Renal cortex interstitium (tissue), 15 donors: ENCODE results near the gene SELENOH. TPM values are rescaled to one million over a fixed set of nuclear protein-coding genes. Genes with fewer than 3 reads are reported as not detected.
A peak's percentile ranks its signal among the peaks of the same experiment; 100 is the strongest.
"Not testable (repeated sequence)": the region's sequence is repeated elsewhere in the genome, so short reads cannot be mapped to it uniquely, and the experiment has no call there.

Experiments used
- DNase-seq, 11 donors: peaks; one replicate each; pipeline ENCODE4 v3.0.0-alpha.2; 2013; ENCODE audit warnings: low read depth in 9 of 11, low spot score in 4 of 11; ENCODE audit errors: extremely low read depth in 1 of 11
- long read RNA-seq, 16 experiments: transcript quantifications; one replicate each; lab custom pipeline, GENCODE V29; 2026
- polyA plus RNA-seq, 3 donors: library from polyadenylated mRNA; unstranded; fragments of 120-200 nt; gene quantifications; one replicate each; pipeline ENCODE4 v1.2.1, GENCODE V29; 2013; ENCODE audit not compliant: insufficient read length in 3 of 3

SELENOH gene, protein sequence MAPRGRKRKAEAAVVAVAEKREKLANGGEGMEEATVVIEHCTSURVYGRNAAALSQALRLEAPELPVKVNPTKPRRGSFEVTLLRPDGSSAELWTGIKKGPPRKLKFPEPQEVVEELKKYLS
- polyA plus RNA-seq = 100 to 1,000 TPM; 113 to 133 (median 117) TPM
- long read RNA-seq, donor 1, transcript SELENOH-204 (4 exons, 818 nt) = major isoform, 130 of 156 reads
- long read RNA-seq, donor 1, partial matches to known transcripts = 16 of 156 reads
- long read RNA-seq, donor 1, other reads (novel, unspliced or antisense) = 0 of 156 reads
- long read RNA-seq, donor 2, transcript SELENOH-207 (1 exons, 523 nt) = minor isoform, 8 of 147 reads
- long read RNA-seq, donor 2, transcript SELENOH-204 (4 exons, 818 nt) = major isoform, 121 of 147 reads
- long read RNA-seq, donor 2, partial matches to known transcripts = 11 of 147 reads
- long read RNA-seq, donor 2, other reads (novel, unspliced or antisense) = 0 of 147 reads
- long read RNA-seq, donor 3, transcript SELENOH-201 (3 exons, 833 nt) = minor isoform, 6 of 211 reads
- long read RNA-seq, donor 3, transcript SELENOH-202 (4 exons, 469 nt) = minor isoform, 8 of 211 reads
- long read RNA-seq, donor 3, transcript SELENOH-204 (4 exons, 818 nt) = major isoform, 180 of 211 reads
- long read RNA-seq, donor 3, partial matches to known transcripts = 10 of 211 reads
- long read RNA-seq, donor 3, other reads (novel, unspliced or antisense) = 0 of 211 reads
- long read RNA-seq, donor 4, transcript SELENOH-207 (1 exons, 523 nt) = minor isoform, 9 of 145 reads
- long read RNA-seq, donor 4, transcript SELENOH-201 (3 exons, 833 nt) = minor isoform, 7 of 145 reads
- long read RNA-seq, donor 4, transcript SELENOH-204 (4 exons, 818 nt) = major isoform, 122 of 145 reads
- long read RNA-seq, donor 4, partial matches to known transcripts = 0 of 145 reads
- long read RNA-seq, donor 4, other reads (novel, unspliced or antisense) = 0 of 145 reads
- long read RNA-seq, donor 5 = 0 reads
- long read RNA-seq, donor 6, transcript SELENOH-204 (4 exons, 818 nt) = major isoform, 124 of 145 reads
- long read RNA-seq, donor 6, transcript SELENOH-207 (1 exons, 523 nt) = minor isoform, 7 of 145 reads
- long read RNA-seq, donor 6, partial matches to known transcripts = 10 of 145 reads
- long read RNA-seq, donor 6, other reads (novel, unspliced or antisense) = 0 of 145 reads
- long read RNA-seq, donor 7, transcript SELENOH-204 (4 exons, 818 nt) = major isoform, 182 of 214 reads
- long read RNA-seq, donor 7, transcript SELENOH-207 (1 exons, 523 nt) = minor isoform, 6 of 214 reads
- long read RNA-seq, donor 7, transcript SELENOH-202 (4 exons, 469 nt) = minor isoform, 5 of 214 reads
- long read RNA-seq, donor 7, transcript SELENOH-201 (3 exons, 833 nt) = minor isoform, 5 of 214 reads
- long read RNA-seq, donor 7, partial matches to known transcripts = 10 of 214 reads
- long read RNA-seq, donor 7, other reads (novel, unspliced or antisense) = 0 of 214 reads
- long read RNA-seq, donor 8, transcript SELENOH-205 (3 exons, 1,039 nt) = minor isoform, 15 of 319 reads
- long read RNA-seq, donor 8, transcript SELENOH-202 (4 exons, 469 nt) = minor isoform, 14 of 319 reads
- long read RNA-seq, donor 8, transcript SELENOH-203 (2 exons, 1,454 nt) = minor isoform, 6 of 319 reads
- long read RNA-seq, donor 8, transcript SELENOH-204 (4 exons, 818 nt) = major isoform, 252 of 319 reads
- long read RNA-seq, donor 8, partial matches to known transcripts = 23 of 319 reads
- long read RNA-seq, donor 8, other reads (novel, unspliced or antisense) = 0 of 319 reads
- long read RNA-seq, donor 9, transcript SELENOH-202 (4 exons, 469 nt) = minor isoform, 5 of 141 reads
- long read RNA-seq, donor 9, transcript SELENOH-204 (4 exons, 818 nt) = major isoform, 128 of 141 reads
- long read RNA-seq, donor 9, partial matches to known transcripts = 0 of 141 reads
- long read RNA-seq, donor 9, other reads (novel, unspliced or antisense) = 0 of 141 reads
- long read RNA-seq, donor 10, transcript SELENOH-204 (4 exons, 818 nt) = major isoform, 150 of 175 reads
- long read RNA-seq, donor 10, transcript SELENOH-201 (3 exons, 833 nt) = minor isoform, 7 of 175 reads
- long read RNA-seq, donor 10, transcript SELENOH-202 (4 exons, 469 nt) = minor isoform, 5 of 175 reads
- long read RNA-seq, donor 10, partial matches to known transcripts = 6 of 175 reads
- long read RNA-seq, donor 10, other reads (novel, unspliced or antisense) = 0 of 175 reads
- long read RNA-seq, donor 11, transcript SELENOH-204 (4 exons, 818 nt) = major isoform, 86 of 93 reads
- long read RNA-seq, donor 11, partial matches to known transcripts = 0 of 93 reads
- long read RNA-seq, donor 11, other reads (novel, unspliced or antisense) = 0 of 93 reads
- long read RNA-seq, donor 12, transcript SELENOH-204 (4 exons, 818 nt) = major isoform, 58 of 74 reads
- long read RNA-seq, donor 12, partial matches to known transcripts = 7 of 74 reads
- long read RNA-seq, donor 12, other reads (novel, unspliced or antisense) = 0 of 74 reads
- long read RNA-seq, donor 13 = 0 reads
- long read RNA-seq, donor 14, transcript SELENOH-201 (3 exons, 833 nt) = minor isoform, 5 of 202 reads
- long read RNA-seq, donor 14, transcript SELENOH-202 (4 exons, 469 nt) = minor isoform, 9 of 202 reads
- long read RNA-seq, donor 14, transcript SELENOH-204 (4 exons, 818 nt) = major isoform, 171 of 202 reads
- long read RNA-seq, donor 14, partial matches to known transcripts = 10 of 202 reads
- long read RNA-seq, donor 14, other reads (novel, unspliced or antisense) = 0 of 202 reads
- long read RNA-seq, donor 15, transcript SELENOH-204 (4 exons, 818 nt) = major isoform, 50 of 60 reads
- long read RNA-seq, donor 15, transcript SELENOH-207 (1 exons, 523 nt) = minor isoform, 6 of 60 reads
- long read RNA-seq, donor 15, partial matches to known transcripts = 0 of 60 reads
- long read RNA-seq, donor 15, other reads (novel, unspliced or antisense) = 0 of 60 reads
- long read RNA-seq, donor 16, transcript SELENOH-205 (3 exons, 1,039 nt) = minor isoform, 10 of 369 reads
- long read RNA-seq, donor 16, transcript SELENOH-207 (1 exons, 523 nt) = minor isoform, 10 of 369 reads
- long read RNA-seq, donor 16, transcript SELENOH-201 (3 exons, 833 nt) = minor isoform, 9 of 369 reads
- long read RNA-seq, donor 16, transcript SELENOH-204 (4 exons, 818 nt) = major isoform, 313 of 369 reads
- long read RNA-seq, donor 16, partial matches to known transcripts = 16 of 369 reads
- long read RNA-seq, donor 16, other reads (novel, unspliced or antisense) = 0 of 369 reads

DNA sequence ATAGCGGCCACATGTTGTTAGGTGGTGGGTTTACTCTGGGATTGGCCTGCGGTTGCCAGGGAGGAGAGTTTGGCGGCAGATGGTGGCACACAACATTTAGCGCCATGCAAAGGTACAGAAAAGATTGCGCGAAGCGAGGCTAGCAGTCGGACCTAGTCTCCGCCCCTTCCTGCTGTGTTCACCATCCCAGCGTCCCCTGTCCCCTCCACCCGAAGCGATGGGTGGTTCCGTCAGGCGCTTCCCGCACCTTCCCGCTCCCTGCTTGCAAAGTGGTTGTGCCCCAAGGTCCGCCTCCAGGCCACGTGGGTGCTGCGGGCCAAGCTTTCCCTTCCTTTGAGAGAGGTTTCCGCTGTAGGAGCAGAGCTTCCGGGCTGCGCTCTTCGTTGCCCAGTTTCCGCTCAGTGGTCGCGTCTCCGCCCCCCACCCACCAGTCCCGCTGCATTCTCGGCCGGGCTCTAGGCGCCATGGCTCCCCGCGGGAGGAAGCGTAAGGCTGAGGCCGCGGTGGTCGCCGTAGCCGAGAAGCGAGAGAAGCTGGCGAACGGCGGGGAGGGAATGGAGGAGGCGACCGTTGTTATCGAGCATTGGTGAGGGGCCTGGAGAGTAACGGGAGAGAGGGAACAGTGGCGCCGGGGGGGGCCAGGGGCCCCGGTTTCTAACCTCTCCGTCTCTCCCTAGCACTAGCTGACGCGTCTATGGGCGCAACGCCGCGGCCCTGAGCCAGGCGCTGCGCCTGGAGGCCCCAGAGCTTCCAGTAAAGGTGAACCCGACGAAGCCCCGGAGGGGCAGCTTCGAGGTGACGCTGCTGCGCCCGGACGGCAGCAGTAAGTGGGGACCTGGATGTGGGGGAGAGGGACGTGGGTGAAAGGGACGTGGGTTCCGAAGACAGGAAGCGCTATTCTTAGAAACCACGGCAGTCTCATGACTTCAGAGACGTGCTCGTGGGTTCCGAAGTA, at the start of gene SELENOH:
SELENOH (plus strand) TSS at position 360 of the 955 bp plus-strand sequence; CDS start at position 465, 105 bp downstream.
- DNase-seq = peak; percentile 89 to 97 (median 94)

DNA sequence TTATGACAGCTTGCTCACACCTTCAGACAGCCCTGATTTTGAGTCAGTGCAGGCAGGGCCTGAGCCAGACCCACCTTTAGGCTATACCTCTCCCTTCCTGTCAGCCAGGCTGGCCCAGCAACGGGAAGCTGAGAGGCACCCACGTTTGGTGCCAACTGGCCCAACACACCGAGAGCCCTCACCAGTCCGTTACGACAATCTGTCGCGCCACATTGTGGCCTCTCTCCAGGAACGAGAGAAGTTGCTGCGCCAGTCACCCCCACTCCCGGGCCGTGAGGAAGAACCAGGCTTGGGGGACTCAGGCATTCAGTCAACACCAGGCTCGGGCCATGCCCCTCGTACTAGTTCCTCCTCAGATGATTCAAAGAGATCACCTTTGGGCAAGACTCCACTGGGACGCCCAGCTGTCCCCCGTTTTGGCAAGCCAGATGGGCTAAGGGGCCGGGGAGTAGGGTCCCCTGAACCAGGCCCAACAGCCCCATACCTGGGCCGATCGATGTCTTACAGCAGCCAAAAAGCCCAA, 42.4 kb upstream of the SELENOH start:
- no peak for DNase-seq

DNA sequence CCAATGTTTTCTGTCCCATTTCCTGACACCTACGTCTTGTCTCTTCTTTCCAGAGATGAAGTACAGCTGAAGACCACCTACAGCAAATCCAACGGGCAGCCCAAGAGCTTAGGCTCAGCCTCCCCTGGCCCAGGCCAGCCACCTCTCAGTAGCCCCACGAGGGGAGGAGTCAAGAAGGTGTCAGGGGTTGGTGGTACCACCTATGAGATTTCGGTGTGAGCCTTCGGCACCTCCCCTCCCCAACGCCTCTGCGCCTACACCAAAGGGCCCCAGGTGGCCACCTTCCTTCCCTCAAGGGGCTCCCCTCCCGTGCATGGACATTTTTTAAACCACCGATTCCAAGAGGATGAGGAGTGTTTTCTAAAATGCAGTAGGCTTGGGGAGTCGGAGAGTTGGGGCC, 41.5 kb upstream of the SELENOH start:
- DNase-seq = no peak

DNA sequence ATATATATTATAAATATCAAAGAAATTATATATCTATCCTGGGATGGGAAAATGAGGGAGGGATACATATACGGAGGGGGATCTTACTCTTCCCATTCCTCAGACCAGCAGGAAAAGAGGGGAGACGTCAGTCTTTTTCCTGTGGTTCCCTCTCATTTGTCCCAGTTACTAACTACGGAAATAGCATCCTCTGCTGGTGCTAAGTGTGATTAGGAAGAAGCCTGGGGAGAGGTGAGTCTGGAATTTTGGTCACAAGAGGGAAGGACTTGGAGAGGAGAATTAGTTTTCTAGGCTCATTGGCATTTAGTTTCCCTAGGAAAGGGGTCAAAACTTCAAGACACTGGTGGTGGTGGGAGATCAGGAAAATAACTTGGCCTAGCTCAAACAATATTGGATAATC, 40.9 kb upstream of the SELENOH start:
- DNase-seq = no peak

DNA sequence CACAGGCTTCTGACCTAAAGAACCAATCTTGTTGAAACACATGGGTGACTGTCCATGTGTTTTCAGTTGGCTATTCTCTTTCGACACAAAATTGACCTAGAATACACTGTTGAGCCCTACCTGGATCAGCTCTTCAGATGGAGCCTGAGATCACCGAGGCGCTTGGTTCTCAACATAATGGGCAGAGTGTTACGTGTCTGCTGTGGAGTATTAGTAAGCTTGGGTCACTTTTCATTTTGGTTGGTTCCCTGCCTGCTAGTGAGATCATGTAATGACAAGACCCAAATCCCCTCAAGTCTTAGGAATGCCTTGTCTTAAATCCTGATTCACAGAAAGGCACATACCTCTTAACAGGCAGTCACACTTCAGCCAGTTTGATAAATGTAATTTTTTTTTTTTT, 38.0 kb upstream of the SELENOH start:
- no peak for DNase-seq

DNA sequence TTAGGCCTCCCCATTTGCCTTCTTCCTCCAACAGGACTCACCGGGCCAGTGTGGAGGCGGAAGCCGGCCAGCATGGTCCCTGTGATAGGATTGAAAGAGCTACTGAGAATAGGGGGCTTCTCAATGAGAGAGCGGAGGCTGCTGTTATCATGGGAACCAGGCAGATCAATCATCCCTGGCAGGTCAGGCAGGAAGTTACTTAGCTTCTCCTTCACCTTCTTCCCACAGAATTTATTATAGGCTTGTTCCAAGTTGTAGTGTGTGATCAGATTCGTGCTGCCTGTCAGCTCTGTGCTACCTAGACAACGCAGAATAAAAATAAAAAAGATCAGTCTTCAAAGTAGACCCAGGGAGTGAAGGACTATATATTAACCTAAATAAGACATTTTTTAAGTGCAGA, 36.4 kb upstream of the SELENOH start:
- DNase-seq = no peak

DNA sequence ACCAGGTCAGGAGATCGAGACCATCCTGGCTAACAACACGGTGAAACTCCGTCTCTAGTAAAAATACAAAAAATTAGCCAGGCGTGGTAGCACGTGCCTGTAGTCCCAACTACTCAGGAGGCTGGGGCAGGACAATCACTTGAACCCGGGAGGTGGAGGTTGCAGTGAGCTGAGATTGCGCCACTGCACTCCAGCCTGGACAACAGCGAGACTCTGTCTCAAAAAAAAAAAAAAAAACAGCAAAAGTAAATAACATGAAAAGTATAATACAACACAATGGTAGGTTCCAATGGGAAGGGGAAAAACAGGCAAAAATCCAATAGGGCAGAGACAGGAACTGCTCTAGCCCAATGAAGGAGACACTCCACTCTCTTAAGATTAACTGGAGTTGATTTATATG, 35.9 kb upstream of the SELENOH start:
- not testable (repeated sequence) for DNase-seq

DNA sequence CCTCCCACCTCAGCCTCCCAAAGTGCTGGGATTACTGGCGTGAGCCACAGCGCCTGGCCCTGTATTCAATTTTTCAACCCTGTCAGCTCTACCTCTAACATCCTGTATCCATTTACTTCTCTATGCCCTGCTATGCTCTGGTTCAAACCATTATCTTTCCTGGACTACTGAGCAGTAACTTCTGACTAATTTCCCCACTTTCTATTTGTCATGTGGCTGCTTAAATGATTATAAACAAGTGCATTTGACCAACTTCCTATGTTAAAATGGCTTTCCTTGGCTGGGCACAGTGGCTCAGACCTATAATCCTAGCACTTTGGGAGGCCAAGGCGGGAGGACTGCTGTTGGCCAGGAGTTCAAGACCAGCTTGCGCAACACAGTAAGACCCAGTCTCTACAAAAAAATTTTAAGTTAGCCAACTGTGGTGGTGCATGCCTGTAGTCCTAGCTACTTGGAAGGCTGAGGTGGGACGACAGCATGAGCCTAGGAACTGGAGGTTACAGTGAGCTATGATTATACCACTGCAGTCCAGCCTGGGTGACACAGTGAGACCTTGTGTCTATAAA, 31.4 kb upstream of the SELENOH start:
- no peak for DNase-seq

DNA sequence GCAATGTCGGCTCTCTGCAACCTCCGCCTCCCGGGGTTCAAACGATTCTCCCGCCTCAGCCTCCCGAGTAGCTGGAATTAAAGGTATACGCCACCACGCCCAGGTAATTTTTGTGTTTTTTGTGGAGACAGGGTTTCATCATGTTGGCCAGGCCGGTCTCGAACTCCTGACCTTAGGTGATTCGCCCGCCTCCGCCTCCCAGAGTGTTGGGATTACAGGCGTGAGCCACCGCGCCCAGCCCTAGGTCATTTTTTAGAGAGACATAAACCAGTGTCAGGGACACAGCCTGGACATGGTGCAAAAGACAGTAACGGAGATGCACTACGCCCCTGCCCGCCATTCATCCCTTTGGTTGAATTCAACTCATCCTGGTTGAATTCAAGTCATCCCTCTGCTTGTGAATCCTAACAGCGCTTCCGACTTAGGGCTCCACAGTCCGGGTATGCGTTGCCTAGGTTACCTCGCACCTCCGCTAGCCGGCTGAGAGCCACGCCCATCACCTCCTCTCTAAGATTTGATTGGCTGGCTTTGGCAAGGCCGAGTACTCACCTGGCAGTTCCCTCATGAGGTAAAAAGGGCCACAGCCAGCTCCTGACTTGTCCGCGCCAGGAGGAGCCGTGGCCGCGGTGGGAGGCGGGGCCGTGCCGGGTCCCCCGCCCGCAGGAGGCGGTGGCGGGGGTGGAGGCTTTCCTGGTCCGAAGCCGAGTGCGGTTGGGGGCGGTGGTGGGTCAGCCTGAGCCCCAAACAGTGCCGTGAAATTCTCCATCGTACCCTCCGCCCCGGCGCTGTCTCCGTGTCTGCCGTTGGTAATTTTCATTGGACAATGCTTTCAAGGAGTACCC, 29.7 kb upstream of the SELENOH start, which contains the start of gene MED19:
MED19 (minus strand) TSS at position 802 of the 842 bp plus-strand sequence; CDS start at position 766, 36 bp downstream.
- DNase-seq = peak; percentile 61 to 87 (median 73)

DNA sequence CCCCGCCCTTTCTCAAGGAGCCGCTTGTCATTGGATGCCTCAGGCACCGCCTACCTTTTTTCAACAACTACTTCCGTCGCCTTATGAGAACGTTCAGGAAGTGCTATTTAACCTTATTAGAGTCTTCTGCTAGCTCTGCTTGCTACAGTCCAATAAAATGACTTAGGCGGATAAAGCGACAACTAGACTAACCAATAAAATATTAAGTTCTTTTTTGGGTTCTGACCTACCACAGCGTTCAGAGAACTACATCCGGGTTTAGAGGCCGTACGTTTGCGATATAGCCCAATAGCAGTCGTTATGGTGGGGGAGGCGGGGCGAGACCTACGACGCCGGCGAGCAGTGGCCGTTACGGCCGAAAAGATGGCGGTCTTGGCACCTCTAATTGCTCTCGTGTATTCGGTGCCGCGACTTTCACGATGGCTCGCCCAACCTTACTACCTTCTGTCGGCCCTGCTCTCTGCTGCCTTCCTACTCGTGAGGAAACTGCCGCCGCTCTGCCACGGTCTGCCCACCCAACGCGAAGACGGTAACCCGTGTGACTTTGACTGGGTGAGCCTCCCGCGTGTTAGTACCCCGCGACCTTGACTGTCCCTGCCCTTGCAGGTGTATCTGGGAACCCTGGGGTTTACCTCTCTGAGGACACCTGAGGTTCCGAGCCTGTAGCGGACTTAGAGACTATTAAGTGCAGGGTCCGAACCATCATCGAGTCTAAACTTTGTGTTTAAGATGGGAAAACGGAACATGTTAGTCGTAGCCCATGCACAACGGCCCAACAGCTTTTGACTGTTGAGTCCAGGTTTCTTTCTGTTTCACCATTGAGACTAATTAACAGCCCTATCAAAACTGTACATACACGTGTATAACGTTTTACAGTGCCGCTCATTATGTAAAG, 28.8 kb upstream of the SELENOH start, which contains the start of gene TMX2:
TMX2 (plus strand) TSS at position 338 of the 895 bp plus-strand sequence; CDS start at position 364, 26 bp downstream.
- DNase-seq = peak; percentile 89 to 99 (median 98)

DNA sequence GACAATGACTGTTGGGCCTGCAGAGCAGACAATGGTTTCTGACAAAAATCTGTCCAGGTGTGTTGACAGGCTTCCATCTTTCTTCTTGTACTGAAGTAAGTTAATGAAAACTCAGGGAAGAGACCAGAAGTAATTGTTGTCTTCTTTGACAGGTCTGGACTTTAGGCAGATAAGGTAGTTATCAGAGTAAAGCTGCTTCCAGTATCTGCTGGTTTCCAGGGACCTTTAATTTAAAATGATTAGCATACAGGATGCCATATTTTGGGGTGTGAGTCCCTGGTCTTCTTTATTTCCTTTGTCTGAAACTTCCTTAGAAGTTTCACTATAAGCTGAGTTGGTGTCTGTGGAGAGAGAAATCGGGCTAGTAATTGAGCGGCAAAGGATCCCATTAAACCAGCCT, 27.5 kb upstream of the SELENOH start:
- no peak for DNase-seq
